NT2/D1 (cell line): ENCODE results near the gene HCRTR1.

Experiments used
- DNase-seq: peaks from one replicate; pipeline ENCODE4 v3.0.0-alpha.2; 2011; ENCODE audit warnings: low read depth, low spot score
- H3K27me3 ChIP-seq: 2 replicates; pipeline ENCODE4 v1.6.0; 2011; ENCODE audit warnings: mild to moderate bottlenecking; ENCODE audit not compliant: insufficient read length, insufficient read depth
- H3K36me3 ChIP-seq: 2 replicates; pipeline ENCODE4 v1.6.1; 2011; ENCODE audit warnings: mild to moderate bottlenecking, low read length, mixed read lengths; ENCODE audit not compliant: insufficient read depth, insufficient read length
- H3K4me1 ChIP-seq: 2 replicates; pipeline ENCODE4 v1.5.1; 2011; ENCODE audit not compliant: insufficient read depth, insufficient read length
- H3K4me3 ChIP-seq: 2 replicates; pipeline ENCODE4 v1.5.1; 2011; ENCODE audit warnings: low read depth; ENCODE audit not compliant: insufficient read length
- H3K9ac ChIP-seq: 2 replicates; pipeline ENCODE4 v1.6.0; 2011; ENCODE audit warnings: low read depth; ENCODE audit not compliant: insufficient read length
- H3K9me3 ChIP-seq: 2 replicates; pipeline ENCODE4 v1.5.1; 2011; ENCODE audit warnings: mild to moderate bottlenecking, low read length; ENCODE audit not compliant: insufficient read depth
- SUZ12 ChIP-seq: IDR thresholded peaks from 2 replicates; pipeline ENCODE4 v1.6.1; 2011; ENCODE audit not compliant: insufficient read length, insufficient read depth; ENCODE audit errors: extremely low read depth
- YY1 ChIP-seq: IDR thresholded peaks from 2 replicates; pipeline ENCODE4 v1.6.1; 2011; ENCODE audit not compliant: insufficient read length, insufficient read depth
- ZNF274 ChIP-seq: IDR thresholded peaks from 2 replicates; pipeline ENCODE4 v1.6.1; 2011; ENCODE audit warnings: mild to moderate bottlenecking, low read depth, low read length

HCRTR1 gene

GRCh38 chr1:31650161-31651088 lies 32.9 kb downstream of the HCRTR1 start:
- no peak overlapping the region for H3K4me3 ChIP-seq
- peaks cover 6% of the 10 kb centered on the region for H3K36me3 ChIP-seq
- no peak overlapping the region for H3K9ac ChIP-seq
- TF ChIP-seq YY1 (no peak), SUZ12 (no peak), ZNF274 (no peak)
- no peaks in the 10 kb centered on the region for H3K27me3 ChIP-seq
- DNase-seq: no peak
- H3K9me3 ChIP-seq: no peaks in the 10 kb centered on the region
- H3K4me1 ChIP-seq: no peaks in the 10 kb centered on the region

- Histone ChIP-seq H3K36me3 (peaks cover 6% of the 10 kb centered on the region), H3K9ac (no peak overlapping the region), H3K4me3 (no peak overlapping the region), H3K27me3 (no peaks in the 10 kb centered on the region), H3K9me3 (no peaks in the 10 kb centered on the region), H3K4me1 (no peaks in the 10 kb centered on the region)
- DNase-seq: no peak
- TF ChIP-seq ZNF274: no peak
These were observed 33.6 kb downstream of the HCRTR1 start for GRCh38 chr1:31651089-31651420.

DNA sequence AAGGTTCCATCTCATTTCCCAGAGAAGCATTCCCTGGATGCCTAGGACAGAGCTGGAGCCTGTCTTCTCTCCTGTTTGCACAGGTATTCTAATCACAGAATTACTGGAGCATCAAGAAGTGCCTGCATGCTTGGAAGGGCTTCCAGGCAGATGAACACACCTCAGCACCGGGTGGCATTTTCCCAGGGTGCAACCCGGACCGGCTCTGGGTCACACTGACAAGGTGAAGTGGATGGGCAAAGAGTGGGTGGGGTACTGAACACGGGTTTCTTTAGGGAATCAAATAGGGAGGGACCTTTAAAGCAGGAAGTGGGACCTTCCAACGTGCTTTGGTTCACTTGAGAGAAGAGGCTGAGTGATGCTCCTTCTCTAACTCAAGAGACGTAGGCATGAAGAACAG lies 34.3 kb downstream of the HCRTR1 start:
- Histone ChIP-seq H3K9me3 (no peaks in the 10 kb centered on the region), H3K36me3 (peaks cover 6% of the 10 kb centered on the region), H3K4me3 (no peak overlapping the region), H3K27me3 (no peaks in the 10 kb centered on the region), H3K4me1 (peaks cover 4% of the 10 kb centered on the region), H3K9ac (no peak overlapping the region)
- DNase-seq: no peak
- TF ChIP-seq YY1: no peak

DNA sequence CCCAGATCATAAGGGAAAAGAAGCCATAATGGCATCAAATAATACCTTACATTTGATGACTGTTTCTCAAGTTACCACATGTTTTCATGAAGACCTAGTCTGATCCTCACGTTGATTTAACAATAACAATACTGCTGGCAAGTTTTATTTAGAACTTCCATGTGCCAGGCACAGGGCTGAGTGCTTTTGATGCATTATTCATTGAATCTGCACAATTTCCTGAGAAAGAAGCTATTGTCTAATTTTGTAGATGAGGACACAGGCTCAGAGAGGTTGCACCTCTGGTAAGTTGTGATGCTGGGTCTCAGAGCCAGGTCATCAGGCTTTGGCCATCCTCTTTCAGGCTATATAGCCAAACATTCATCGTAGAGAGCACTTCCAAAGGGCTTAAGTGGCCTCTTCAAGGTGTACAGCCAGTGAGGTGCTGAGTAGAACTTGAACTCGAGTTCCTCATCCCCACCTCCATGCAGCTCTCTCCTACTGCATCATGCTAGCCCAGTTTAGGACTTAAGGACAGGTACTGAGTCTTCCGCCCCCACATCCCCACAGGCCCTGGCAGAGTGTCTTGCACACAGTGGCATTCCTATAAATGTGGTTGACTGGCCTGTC lies 35.5 kb downstream of the HCRTR1 start:
- TF ChIP-seq SUZ12 (no peak), YY1 (no peak), ZNF274 (no peak)
- H3K4me1 ChIP-seq: peaks cover 8% of the 10 kb centered on the region
- H3K36me3 ChIP-seq: peaks cover 6% of the 10 kb centered on the region
- H3K27me3 ChIP-seq: no peaks in the 10 kb centered on the region
- DNase-seq: no peak
- no peak overlapping the region for H3K4me3 ChIP-seq
- H3K9ac ChIP-seq: no peak overlapping the region
- no peaks in the 10 kb centered on the region for H3K9me3 ChIP-seq

GRCh38 chr1:31653717-31654473 lies 36.4 kb downstream of the HCRTR1 start:
- Histone ChIP-seq H3K9ac (no peak overlapping the region), H3K4me3 (no peak overlapping the region), H3K27me3 (no peaks in the 10 kb centered on the region), H3K9me3 (no peaks in the 10 kb centered on the region), H3K36me3 (peaks cover 6% of the 10 kb centered on the region), H3K4me1 (peaks cover 10% of the 10 kb centered on the region)
- no peak for TF ChIP-seq ZNF274
- TF ChIP-seq YY1: no peak
- TF ChIP-seq SUZ12: no peak
- DNase-seq: no peak

DNA sequence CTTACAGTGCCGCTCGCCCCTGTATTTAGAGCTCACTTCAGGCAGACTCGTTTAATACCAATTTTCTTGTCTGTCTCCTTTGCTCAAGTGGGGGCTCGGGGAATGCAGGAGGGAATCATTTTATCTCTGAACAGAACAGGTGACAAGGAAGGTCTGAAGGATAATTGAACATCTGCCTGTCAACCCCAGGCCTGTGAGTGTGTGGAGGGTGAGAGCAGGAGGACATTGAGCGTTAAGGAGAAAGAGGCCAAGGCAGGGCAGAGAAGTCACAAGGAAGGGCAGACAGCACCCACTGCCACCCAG lies 36.9 kb downstream of the HCRTR1 start:
- no peak overlapping the region for H3K4me3 ChIP-seq
- TF ChIP-seq ZNF274 (no peak), SUZ12 (no peak), YY1 (no peak)
- DNase-seq: no peak
- H3K9ac ChIP-seq: no peak overlapping the region
- H3K4me1 ChIP-seq: peaks cover 15% of the 10 kb centered on the region
- peaks cover 6% of the 10 kb centered on the region for H3K36me3 ChIP-seq
- no peaks in the 10 kb centered on the region for H3K9me3 ChIP-seq
- H3K27me3 ChIP-seq: no peaks in the 10 kb centered on the region

DNA sequence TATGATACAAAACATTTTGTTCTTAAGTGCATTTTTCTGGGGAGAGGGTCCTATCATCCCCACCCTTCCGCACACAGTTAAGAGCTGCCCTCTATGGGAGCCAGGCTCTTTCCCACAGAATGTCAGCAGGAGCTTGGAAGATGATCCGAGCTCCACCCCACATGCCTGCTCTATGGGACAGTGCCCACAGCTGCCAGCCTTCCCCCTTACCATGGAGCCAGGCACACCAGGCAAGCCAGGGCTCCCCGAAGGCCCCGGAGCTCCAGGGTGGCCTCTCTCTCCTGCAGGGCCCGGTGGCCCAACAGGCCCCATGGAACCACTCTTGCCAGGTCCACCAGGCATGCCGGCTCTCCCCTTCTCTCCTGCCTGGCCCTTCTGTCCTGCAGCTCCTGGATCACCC lies 37.6 kb downstream of the HCRTR1 start:
- H3K4me1 ChIP-seq: peaks cover 15% of the 10 kb centered on the region
- TF ChIP-seq YY1 (no peak), SUZ12 (no peak), ZNF274 (no peak)

More for the DNA sequence above, 37.6 kb downstream of the HCRTR1 start:
- Histone ChIP-seq H3K4me3 (no peak overlapping the region), H3K36me3 (peaks cover 6% of the 10 kb centered on the region), H3K9ac (no peak overlapping the region), H3K9me3 (no peaks in the 10 kb centered on the region), H3K27me3 (no peaks in the 10 kb centered on the region)
- DNase-seq: no peak
